ENCODE data around the gene BTBD18.
A peak's percentile ranks its signal among the peaks of the same experiment; 100 is the strongest.

The BTBD18 gene

DNA sequence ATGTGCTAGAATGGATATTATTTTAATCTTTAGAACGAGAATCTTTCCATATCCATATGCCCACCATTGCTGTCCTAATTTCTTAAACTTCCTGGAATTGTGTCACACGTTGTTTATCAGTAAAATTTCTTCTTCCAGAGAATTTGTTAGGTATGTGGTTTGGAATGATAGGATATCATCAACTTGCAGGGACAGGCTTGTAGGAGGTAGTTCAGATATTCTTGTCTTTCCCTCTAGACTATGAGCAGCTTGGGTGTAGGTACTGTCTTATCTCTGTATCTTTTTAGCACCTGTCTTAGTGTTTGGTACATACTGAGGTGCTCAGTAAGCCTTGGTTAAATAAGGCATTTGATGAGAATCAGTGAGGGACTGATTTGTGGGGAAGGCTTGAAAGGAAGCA is 13.4 kb upstream of the BTBD18 start:
- Histone ChIP-seq H4K12ac (ENCODE audit: low read depth, low read length) (no peak overlapping the region), H3K4ac (ENCODE audit: low read depth, low read length) (peak overlapping the region; percentile 98), H2BK120ac (ENCODE audit: insufficient read depth, low read length, poor library complexity) (no peak overlapping the region), H4K8ac (ENCODE audit: low read depth, low read length) (no peak overlapping the region), H3K23ac (ENCODE audit: low read length) (no peak overlapping the region), H3K27ac (ENCODE audit: low read depth, low read length) (peak overlapping the region; percentile 33), H3K27me3 (ENCODE audit: insufficient read depth, low read length) (no peaks in the 10 kb centered on the region), H3K9me3 (ENCODE audit: insufficient read depth, low read depth, low read length) (no peaks in the 10 kb centered on the region), H3K4me2 (ENCODE audit: low read length) (peak overlapping the region; percentile 68), H3K79me2 (ENCODE audit: control insufficient read depth, insufficient read depth, low read length, poor library complexity) (peaks cover 27% of the 10 kb centered on the region), H3K79me1 (ENCODE audit: low read length) (peaks cover 6% of the 10 kb centered on the region), H2AFZ (ENCODE audit: insufficient read depth, low read length, poor library complexity) (no peak overlapping the region), H3K36me3 (ENCODE audit: control insufficient read depth in 1 of 2, insufficient read depth in 2 of 2, low read length in 2 of 2) (peaks cover 0 to 5% of the 10 kb centered on the region in 2 experiments), H3K9ac (ENCODE audit: low read length) (no peak overlapping the region), H3K4me1 (ENCODE audit: control insufficient read depth in 1 of 2, insufficient read depth in 2 of 2, low read length in 2 of 2) (peaks cover 4 to 5% of the 10 kb centered on the region in 2 experiments), H3K18ac (ENCODE audit: low read length) (no peak overlapping the region), H3K4me3 (ENCODE audit: low read depth, low read length) (no peak overlapping the region), H2BK5ac (ENCODE audit: low read depth, low read length, poor library complexity) (no peak overlapping the region), H3K14ac (ENCODE audit: low read length) (no peak overlapping the region), H2BK12ac (ENCODE audit: low read length) (no peak overlapping the region), H2AK5ac (ENCODE audit: low read length) (no peak overlapping the region), H4K91ac (ENCODE audit: low read depth, low read length) (no peak overlapping the region)
- peak; percentile 17 to 68 for DNase-seq
- WGBS (ENCODE audit: extremely low coverage, insufficient coverage, insufficient read length), result no CpG with 5 or more reads among the region's 2 CpGs

DNA sequence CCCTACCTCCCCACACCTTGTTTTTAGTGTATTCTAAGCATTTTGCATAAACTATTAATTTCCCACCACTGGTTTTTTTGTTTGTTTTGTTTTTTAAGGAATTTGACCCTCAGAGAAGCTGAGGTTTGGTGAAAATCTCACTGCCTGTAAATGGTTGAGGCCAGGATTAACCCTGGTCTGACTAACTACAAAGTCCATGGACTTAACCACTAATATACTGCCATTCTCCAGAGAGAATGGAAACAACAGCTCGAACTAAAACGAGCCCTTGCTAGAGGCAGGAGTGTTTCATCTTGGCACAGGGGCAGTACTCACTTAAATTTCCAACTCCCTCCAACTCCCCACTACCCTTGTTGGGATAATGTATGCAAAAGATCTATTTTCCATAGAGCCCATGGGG is 12.9 kb upstream of the BTBD18 start:
- Histone ChIP-seq H2BK120ac (ENCODE audit: insufficient read depth, low read length, poor library complexity) (no peak overlapping the region), H3K4me2 (ENCODE audit: low read length) (peak overlapping the region; percentile 68), H3K4me1 (ENCODE audit: control insufficient read depth in 1 of 2, insufficient read depth in 2 of 2, low read length in 2 of 2) (peaks cover 4 to 5% of the 10 kb centered on the region in 2 experiments), H3K79me2 (ENCODE audit: control insufficient read depth, insufficient read depth, low read length, poor library complexity) (peaks cover 27% of the 10 kb centered on the region), H2BK5ac (ENCODE audit: low read depth, low read length, poor library complexity) (no peak overlapping the region), H3K18ac (ENCODE audit: low read length) (no peak overlapping the region), H2AFZ (ENCODE audit: insufficient read depth, low read length, poor library complexity) (no peak overlapping the region), H4K91ac (ENCODE audit: low read depth, low read length) (no peak overlapping the region), H3K27me3 (ENCODE audit: insufficient read depth, low read length) (no peaks in the 10 kb centered on the region), H3K9me3 (ENCODE audit: insufficient read depth, low read depth, low read length) (no peaks in the 10 kb centered on the region), H3K14ac (ENCODE audit: low read length) (no peak overlapping the region), H3K4me3 (ENCODE audit: low read depth, low read length) (no peak overlapping the region), H2BK12ac (ENCODE audit: low read length) (no peak overlapping the region), H3K23ac (ENCODE audit: low read length) (no peak overlapping the region), H3K9ac (ENCODE audit: low read length) (peak overlapping the region; percentile 75), H3K79me1 (ENCODE audit: low read length) (peaks cover 6% of the 10 kb centered on the region), H3K27ac (ENCODE audit: low read depth, low read length) (peak overlapping the region; percentile 33), H4K12ac (ENCODE audit: low read depth, low read length) (no peak overlapping the region), H3K4ac (ENCODE audit: low read depth, low read length) (peak overlapping the region; percentile 98), H2AK5ac (ENCODE audit: low read length) (no peak overlapping the region), H4K8ac (ENCODE audit: low read depth, low read length) (no peak overlapping the region), H3K36me3 (ENCODE audit: control insufficient read depth in 1 of 2, insufficient read depth in 2 of 2, low read length in 2 of 2) (peaks cover 0 to 5% of the 10 kb centered on the region in 2 experiments)
- WGBS (ENCODE audit: extremely low coverage, insufficient coverage, insufficient read length), result no CpG with 5 or more reads among the region's 2 CpGs
- no peak for DNase-seq

DNA sequence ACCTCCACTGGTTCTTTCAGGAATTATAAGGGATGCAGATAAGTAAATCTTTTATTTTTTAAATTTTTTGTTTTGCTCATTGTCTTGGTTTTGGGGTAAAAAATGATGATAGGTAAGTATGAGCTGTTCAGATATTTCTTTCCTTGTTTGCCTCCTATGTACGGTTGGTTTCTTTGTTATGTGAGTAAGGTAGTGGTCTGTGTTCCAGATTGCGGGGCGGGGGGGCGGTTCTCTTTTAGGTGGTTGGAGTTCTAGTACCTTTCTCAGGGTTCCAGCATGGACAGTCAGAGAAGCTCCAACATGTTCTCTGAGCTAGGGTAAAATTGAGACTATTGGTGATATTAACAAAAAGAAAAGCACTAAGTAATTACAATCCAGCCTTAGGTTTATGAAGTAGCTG is 12.4 kb upstream of the BTBD18 start:
- H4K91ac ChIP-seq (ENCODE audit: low read depth, low read length), result no peak overlapping the region
- peak overlapping the region; percentile 27 for H2BK5ac ChIP-seq (ENCODE audit: low read depth, low read length, poor library complexity)
- WGBS (ENCODE audit: extremely low coverage, insufficient coverage, insufficient read length), result no CpG with 5 or more reads among the region's 4 CpGs
- no peak overlapping the region for H2AK5ac ChIP-seq (ENCODE audit: low read length)
- no peak overlapping the region for H3K18ac ChIP-seq (ENCODE audit: low read length)
- no peaks in the 10 kb centered on the region for H3K27me3 ChIP-seq (ENCODE audit: insufficient read depth, low read length)
- H3K36me3 ChIP-seq (ENCODE audit: control insufficient read depth in 1 of 2, insufficient read depth in 2 of 2, low read length in 2 of 2), result peaks cover 0 to 5% of the 10 kb centered on the region in 2 experiments
- no peak overlapping the region for H3K27ac ChIP-seq (ENCODE audit: low read depth, low read length)
- H3K4ac ChIP-seq (ENCODE audit: low read depth, low read length), result peak overlapping the region; percentile 95
- H3K79me2 ChIP-seq (ENCODE audit: control insufficient read depth, insufficient read depth, low read length, poor library complexity), result peaks cover 24% of the 10 kb centered on the region
- no peak overlapping the region for H3K23ac ChIP-seq (ENCODE audit: low read length)
- peak overlapping the region; percentile 77 for H3K4me2 ChIP-seq (ENCODE audit: low read length)
- no peak overlapping the region for H2AFZ ChIP-seq (ENCODE audit: insufficient read depth, low read length, poor library complexity)
- DNase-seq, result no peak
- no peak overlapping the region for H4K8ac ChIP-seq (ENCODE audit: low read depth, low read length)
- peaks cover 6% of the 10 kb centered on the region for H3K79me1 ChIP-seq (ENCODE audit: low read length)
- peaks cover 4 to 5% of the 10 kb centered on the region in 2 experiments for H3K4me1 ChIP-seq (ENCODE audit: control insufficient read depth in 1 of 2, insufficient read depth in 2 of 2, low read length in 2 of 2)
- H2BK12ac ChIP-seq (ENCODE audit: low read length), result no peak overlapping the region
- H2BK120ac ChIP-seq (ENCODE audit: insufficient read depth, low read length, poor library complexity), result no peak overlapping the region
- H3K4me3 ChIP-seq (ENCODE audit: low read depth, low read length), result no peak overlapping the region
- H3K14ac ChIP-seq (ENCODE audit: low read length), result no peak overlapping the region
- no peaks in the 10 kb centered on the region for H3K9me3 ChIP-seq (ENCODE audit: insufficient read depth, low read depth, low read length)
- no peak overlapping the region for H3K9ac ChIP-seq (ENCODE audit: low read length)
- H4K12ac ChIP-seq (ENCODE audit: low read depth, low read length), result no peak overlapping the region

DNA sequence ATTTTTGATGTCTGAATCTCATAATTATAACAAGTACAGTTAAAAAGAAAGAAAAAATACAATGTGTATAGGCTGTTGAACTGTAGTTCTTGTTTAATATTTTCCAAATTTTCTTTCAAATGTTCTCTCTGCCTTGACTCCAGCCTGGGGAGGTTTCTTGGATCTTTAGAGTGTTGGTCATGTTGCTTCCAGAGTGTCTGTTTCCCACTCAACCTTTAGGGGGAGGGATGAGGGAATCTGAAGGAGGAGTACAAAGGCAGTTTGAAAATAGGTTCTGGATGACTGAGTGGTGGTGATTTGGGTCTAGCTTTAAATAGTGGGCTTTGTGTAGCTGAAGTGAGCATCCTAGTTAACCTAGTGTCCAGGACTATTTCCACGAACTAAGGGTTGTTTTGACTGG is 11.9 kb upstream of the BTBD18 start:
- no peak overlapping the region for H2BK5ac ChIP-seq (ENCODE audit: low read depth, low read length, poor library complexity)
- H2AK5ac ChIP-seq (ENCODE audit: low read length), result no peak overlapping the region
- H4K91ac ChIP-seq (ENCODE audit: low read depth, low read length), result no peak overlapping the region
- no peak overlapping the region for H4K12ac ChIP-seq (ENCODE audit: low read depth, low read length)
- peak in 1 of 2 donors; percentile 48 for DNase-seq
- no peaks in the 10 kb centered on the region for H3K27me3 ChIP-seq (ENCODE audit: insufficient read depth, low read length)
- no peak overlapping the region for H2BK120ac ChIP-seq (ENCODE audit: insufficient read depth, low read length, poor library complexity)
- no peak overlapping the region for H2AFZ ChIP-seq (ENCODE audit: insufficient read depth, low read length, poor library complexity)
- no peak overlapping the region for H3K23ac ChIP-seq (ENCODE audit: low read length)
- peaks cover 0 to 5% of the 10 kb centered on the region in 2 experiments for H3K36me3 ChIP-seq (ENCODE audit: control insufficient read depth in 1 of 2, insufficient read depth in 2 of 2, low read length in 2 of 2)
- peak overlapping the region; percentile 78 for H3K9ac ChIP-seq (ENCODE audit: low read length)
- no peak overlapping the region for H2BK12ac ChIP-seq (ENCODE audit: low read length)
- peaks cover 24% of the 10 kb centered on the region for H3K79me2 ChIP-seq (ENCODE audit: control insufficient read depth, insufficient read depth, low read length, poor library complexity)
- peaks cover 6% of the 10 kb centered on the region for H3K79me1 ChIP-seq (ENCODE audit: low read length)
- H3K27ac ChIP-seq (ENCODE audit: low read depth, low read length), result peak overlapping the region; percentile 2
- H4K8ac ChIP-seq (ENCODE audit: low read depth, low read length), result no peak overlapping the region
- peaks cover 4 to 5% of the 10 kb centered on the region in 2 experiments for H3K4me1 ChIP-seq (ENCODE audit: control insufficient read depth in 1 of 2, insufficient read depth in 2 of 2, low read length in 2 of 2)
- no peaks in the 10 kb centered on the region for H3K9me3 ChIP-seq (ENCODE audit: insufficient read depth, low read depth, low read length)
- H3K4me3 ChIP-seq (ENCODE audit: low read depth, low read length), result no peak overlapping the region
- H3K14ac ChIP-seq (ENCODE audit: low read length), result no peak overlapping the region
- peak overlapping the region; percentile 26 for H3K4ac ChIP-seq (ENCODE audit: low read depth, low read length)
- WGBS (ENCODE audit: extremely low coverage, insufficient coverage, insufficient read length), result no CpG with 5 or more reads among the region's 1 CpG
- no peak overlapping the region for H3K18ac ChIP-seq (ENCODE audit: low read length)
- H3K4me2 ChIP-seq (ENCODE audit: low read length), result peak overlapping the region; percentile 77
